Activated CD4-positive, CD25-positive, alpha-beta regulatory T cell treated with anti-CD3 and anti-CD28 coated beads, Interleukin-2, amount 50 U/mL, for 72 hours (primary cell): Measurements from ENCODE around the gene ZNF784.
A peak's percentile ranks its signal among the peaks of the same experiment; 100 is the strongest.

Source experiments
- DNase-seq: peaks from one replicate; pipeline ENCODE4 v3.0.0; 2021

The ZNF784 gene

DNA sequence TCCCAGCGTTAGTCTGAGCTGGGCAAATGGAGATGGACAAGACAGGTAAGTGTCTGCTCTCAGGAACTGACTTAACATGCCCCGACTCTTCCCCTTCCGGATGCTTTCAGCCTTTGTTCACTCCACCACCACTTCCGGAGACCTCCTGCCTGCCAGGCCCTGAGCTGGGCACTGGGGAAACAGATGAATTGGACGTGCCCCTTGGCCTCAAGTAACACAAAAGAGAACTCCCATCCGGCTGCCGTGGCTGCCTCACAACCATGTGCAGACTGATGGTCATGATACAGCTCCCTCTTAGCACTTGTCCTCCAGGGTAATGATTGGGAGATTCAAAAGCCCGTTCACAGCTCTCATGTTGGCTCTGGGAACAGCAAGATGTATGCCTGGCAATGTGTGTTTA lies 6.9 kb downstream of the ZNF784 start:
- no peak for DNase-seq

DNA sequence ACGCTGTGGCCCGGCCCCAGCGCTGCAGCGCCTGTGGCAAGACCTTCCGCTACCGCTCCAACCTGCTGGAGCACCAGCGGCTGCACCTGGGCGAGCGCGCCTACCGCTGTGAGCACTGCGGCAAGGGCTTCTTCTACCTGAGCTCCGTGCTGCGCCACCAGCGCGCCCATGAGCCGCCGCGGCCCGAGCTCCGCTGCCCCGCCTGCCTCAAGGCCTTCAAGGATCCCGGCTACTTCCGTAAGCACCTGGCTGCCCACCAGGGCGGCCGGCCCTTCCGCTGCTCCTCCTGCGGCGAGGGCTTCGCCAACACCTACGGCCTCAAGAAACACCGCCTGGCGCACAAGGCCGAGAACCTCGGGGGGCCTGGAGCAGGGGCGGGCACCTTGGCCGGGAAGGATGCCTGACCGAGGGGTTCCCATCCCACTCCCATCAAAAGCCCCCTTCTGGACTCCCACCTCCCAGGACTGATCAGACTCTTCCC lies 7.9 kb downstream of the ZNF784 start:
- no peak for DNase-seq

DNA sequence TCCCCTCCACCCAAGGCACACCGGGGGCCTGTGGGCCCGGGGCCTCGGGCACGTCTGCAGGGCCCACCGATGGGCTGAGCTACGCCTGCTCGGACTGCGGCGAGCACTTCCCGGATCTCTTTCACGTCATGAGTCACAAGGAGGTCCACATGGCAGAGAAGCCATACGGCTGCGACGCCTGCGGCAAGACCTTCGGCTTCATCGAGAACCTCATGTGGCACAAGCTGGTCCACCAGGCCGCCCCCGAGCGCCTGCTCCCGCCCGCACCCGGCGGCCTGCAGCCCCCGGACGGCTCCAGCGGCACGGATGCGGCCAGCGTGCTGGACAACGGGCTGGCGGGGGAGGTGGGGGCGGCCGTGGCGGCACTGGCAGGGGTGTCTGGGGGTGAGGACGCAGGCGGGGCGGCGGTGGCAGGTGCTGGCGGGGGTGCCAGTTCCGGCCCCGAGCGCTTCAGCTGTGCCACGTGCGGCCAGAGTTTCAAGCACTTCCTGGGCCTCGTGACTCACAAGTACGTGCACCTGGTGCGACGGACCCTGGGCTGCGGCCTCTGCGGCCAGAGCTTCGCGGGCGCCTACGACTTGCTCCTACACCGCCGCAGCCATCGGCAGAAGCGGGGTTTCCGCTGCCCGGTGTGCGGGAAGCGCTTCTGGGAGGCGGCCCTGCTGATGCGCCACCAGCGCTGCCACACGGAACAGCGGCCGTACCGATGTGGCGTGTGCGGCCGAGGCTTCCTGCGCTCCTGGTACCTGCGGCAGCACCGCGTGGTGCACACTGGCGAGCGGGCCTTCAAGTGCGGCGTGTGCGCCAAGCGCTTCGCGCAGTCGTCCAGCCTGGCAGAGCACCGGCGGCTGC lies 8.6 kb downstream of the ZNF784 start:
- DNase-seq, result no peak

DNA sequence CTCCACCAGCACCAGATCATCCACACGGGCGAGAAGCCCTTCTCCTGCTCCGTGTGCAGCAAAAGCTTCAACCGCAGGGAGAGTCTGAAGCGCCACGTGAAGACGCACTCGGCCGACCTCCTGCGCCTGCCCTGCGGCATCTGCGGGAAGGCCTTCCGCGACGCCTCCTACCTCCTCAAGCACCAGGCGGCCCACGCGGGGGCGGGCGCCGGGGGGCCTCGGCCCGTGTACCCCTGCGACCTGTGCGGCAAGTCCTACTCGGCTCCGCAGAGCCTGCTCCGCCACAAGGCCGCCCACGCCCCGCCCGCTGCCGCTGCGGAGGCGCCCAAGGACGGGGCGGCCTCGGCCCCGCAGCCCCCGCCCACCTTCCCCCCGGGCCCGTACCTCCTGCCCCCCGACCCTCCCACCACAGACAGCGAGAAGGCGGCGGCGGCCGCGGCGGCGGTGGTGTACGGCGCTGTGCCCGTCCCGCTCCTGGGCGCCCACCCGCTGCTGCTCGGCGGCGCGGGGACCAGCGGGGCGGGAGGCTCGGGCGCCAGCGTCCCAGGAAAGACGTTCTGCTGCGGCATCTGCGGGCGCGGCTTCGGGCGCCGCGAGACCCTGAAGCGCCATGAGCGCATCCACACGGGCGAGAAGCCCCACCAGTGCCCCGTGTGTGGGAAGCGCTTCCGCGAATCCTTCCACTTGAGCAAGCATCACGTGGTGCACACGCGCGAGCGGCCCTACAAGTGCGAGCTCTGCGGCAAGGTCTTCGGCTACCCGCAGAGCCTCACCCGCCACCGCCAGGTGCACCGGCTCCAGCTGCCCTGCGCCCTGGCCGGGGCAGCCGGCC lies 9.4 kb downstream of the ZNF784 start:
- DNase-seq, result no peak

DNA sequence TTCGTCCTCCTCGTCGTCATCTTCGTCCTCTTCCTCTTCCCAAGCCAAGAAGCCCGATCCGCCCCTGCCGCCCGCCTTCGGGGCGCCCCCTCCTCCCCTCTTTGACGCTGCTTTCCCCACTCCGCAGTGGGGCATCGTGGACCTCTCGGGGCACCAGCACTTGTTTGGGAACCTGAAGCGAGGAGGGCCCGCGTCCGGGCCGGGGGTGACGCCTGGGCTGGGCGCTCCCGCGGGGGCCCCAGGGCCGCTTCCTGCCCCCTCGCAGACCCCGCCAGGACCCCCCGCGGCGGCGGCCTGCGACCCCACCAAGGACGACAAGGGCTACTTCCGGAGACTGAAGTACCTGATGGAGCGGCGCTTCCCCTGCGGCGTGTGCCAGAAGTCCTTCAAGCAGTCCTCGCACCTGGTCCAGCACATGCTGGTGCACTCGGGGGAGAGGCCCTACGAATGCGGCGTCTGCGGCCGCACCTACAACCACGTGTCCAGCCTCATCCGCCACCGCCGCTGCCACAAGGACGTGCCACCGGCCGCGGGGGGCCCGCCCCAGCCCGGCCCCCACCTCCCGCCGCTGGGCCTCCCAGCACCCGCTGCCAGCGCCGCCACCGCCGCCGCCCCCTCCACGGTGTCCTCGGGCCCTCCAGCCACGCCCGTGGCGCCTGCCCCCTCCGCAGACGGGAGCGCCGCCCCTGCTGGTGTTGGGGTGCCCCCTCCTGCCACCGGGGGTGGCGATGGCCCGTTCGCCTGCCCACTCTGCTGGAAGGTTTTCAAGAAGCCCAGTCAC lies 10.2 kb downstream of the ZNF784 start:
- no peak for DNase-seq

DNA sequence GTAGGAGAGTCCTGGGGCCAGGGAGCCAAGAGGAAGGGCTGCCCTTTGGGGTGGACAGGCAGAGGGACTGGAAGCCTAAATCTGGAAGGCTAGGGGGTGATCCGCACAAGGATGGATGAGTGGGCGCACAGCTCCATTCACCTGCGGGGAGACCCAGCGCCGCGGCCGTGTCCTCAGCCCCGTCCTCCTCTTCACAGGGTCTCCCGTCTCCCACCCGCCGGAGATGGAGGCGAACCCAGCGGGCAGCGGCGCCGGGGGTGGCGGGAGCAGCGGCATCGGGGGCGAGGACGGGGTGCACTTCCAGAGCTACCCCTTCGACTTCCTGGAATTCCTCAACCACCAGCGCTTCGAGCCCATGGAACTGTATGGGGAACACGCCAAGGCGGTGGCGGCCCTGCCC lies 11.0 kb downstream of the ZNF784 start:
- DNase-seq, result no peak

DNA sequence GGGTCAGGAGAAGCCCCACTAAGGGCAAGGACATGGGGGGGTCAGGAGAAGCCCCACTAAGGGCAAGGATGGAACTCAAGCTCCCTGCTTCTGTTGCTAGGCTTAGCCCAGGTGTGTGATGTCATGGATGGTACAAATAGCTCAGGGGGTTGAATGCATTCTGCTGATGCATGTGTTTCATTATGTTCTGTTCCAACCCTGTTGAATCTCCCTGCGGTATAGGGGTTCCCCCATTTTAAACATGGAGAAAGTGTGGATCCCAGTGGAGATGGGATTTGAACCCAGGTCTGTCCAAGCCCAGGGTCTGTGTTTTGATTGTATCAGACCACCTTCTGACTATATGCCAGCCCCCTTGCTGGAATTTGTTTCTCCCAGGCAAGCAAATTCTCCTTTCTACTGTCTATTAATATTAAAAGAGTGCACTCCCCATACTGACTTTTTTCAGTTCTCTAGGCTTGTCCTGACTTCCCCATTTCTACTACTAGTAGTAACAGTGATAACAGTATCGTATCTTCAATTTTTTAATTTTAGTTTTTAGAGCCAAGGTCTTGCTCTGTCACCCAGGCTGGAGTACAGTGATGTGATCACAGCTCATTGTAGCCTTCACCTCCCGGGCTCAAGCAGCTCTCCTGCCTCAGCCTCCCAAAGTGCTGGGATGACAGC lies 12.3 kb downstream of the ZNF784 start:
- no peak for DNase-seq

DNA sequence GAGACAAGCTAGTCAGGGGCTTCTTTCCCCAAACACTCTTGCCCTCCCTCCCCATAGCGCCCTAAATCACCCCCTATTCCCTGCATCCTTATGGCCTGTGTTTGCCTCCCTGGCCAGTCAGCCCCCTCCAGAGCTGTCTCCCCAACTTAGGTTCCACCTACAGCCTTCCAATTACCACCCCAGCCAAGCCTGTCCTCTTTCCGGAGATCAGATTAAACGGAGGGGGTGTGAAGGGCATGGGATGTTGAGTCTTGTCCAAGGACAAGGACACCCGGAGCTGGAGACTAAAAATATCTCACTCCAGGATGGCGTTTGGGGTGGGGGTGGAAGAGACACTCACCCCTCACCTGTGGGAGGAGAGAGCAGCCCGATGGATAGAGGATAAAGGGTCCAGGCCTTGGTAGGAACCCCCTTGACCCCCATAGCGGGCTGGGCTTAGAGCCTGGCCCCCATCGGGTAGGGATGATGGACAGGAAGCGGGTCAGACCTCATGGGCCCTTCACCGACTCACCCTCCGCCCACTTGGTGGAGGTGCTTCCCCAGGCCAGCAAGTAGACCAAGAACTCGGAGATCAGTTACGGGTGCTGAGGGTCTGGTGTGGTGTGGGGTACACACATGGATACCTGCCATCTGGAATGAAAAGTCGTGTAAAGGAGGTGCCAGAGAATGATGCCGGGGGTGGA lies 12.9 kb downstream of the ZNF784 start:
- no peak for DNase-seq

DNA sequence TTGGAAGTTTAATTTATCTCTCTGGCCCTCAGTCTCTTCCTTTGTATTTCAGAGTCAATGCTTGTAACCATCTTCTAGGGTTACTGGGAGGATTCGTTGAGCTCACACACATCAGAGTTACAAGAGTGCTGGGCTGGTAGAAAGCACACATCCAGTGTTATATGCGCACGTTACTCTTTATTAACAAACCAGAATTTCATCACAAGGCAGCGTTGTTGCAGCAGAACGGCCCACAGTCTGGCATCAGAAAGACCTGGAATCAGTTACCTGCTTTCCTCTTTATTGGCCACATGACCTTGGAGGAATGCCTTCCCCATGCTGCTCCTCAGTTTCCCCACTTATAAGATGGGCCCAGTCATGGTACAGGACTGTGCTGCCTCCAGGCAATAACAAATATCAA lies 15.0 kb downstream of the ZNF784 start:
- no peak for DNase-seq

DNA sequence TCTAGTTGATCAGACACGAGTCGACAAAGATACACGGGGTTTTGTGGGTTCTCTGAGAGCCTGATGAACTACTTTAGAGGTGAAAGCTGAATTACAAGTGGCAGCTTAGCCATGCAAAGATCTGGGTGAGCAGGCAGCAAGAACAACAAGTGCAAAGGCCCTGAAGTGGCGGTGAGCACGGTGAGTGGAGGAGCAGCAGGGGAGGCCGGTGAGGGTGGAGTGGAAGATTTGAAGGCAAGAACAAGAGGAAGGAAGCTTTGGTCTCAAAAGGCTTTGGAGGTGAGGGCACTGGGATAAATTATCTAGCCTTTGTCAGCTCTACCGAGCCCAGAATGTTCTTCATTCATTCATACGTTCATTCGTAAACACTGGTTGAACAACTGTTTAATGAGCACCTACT lies 17.5 kb downstream of the ZNF784 start:
- DNase-seq, result no peak

DNA sequence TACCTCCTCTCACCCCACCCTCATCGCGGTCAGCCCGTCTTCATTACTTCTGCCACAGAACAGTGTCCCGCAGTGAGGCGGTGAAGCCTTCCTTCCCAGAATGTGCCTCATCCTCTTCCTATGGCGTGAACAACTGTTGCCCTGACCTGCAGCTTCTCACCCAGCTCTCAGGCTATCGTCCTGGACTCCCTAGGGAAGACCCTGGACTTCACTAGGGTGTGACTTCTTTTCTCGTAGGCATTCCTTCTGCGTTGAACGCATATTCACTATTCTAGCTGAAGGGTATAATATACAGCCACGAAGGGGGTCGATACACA lies 17.9 kb downstream of the ZNF784 start:
- no peak for DNase-seq

DNA sequence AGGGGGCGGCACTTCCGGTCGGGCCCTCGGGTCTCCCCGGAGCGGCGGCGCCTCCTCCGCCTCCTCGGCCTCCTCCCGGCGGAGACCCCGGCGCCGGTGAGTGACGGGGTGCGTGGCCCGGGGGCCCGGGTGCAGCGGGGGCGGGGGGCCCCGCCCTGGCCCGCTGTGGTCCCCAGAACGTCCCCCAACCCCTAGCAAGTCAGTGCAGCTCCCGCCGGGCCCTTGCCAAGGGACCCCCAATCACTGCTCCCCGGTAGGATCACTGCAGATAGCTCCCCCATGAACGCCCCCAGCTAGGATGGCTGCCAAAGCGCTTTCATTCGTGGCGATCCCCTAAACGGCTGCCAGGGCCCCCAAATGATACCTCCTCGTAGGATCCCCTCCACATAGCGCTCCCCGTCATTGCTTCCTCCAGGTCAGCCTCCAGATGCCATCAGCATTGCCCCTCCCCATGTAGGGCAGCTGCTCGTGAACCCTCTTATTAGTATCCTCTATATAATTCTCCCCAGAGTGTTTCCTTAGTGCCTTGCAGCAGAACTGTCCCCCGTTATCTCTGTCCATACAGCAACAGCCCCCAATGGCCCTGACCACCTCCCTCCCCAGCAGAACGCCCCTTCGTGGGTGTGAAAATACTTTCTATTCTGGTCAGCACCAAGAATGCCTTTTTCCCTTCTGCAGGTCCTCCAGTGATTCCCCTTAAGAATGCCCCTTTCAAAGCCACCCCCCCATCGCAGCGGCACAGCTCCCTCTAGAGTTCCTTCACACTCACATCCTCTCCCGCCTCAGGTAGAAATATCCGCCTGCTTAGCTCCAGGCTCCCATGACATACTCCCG lies 18.5 kb downstream of the ZNF784 start, which contains the start of gene ZNF865:
ZNF865 (plus strand) TSS at position 11 of the 834 bp plus-strand sequence. CDS start 7,972 bp downstream, outside the sequence.
- DNase-seq, result peak; percentile 56

DNA sequence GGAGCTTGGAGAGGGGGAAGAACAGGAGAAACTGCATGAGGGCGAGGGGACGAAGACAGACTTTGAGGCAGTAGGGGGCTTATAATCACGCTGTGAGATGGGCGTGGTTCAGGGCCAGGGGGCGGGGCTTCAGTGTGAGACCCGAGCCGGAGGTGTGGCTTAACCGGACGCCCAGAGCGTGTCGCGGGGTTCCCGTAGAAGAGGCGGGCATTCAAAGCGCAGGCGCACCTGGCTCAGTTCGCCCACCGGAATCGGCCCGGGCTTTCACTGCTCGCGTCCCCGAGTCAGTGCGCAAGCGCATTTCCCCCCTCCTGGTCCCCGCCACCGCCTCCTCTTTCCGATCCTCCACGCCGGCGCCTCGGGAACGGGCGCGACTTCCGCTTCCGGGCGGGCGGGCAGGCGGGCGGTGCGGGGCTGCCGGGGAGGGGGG lies 19.1 kb downstream of the ZNF784 start:
- DNase-seq, result peak; percentile 97

DNA sequence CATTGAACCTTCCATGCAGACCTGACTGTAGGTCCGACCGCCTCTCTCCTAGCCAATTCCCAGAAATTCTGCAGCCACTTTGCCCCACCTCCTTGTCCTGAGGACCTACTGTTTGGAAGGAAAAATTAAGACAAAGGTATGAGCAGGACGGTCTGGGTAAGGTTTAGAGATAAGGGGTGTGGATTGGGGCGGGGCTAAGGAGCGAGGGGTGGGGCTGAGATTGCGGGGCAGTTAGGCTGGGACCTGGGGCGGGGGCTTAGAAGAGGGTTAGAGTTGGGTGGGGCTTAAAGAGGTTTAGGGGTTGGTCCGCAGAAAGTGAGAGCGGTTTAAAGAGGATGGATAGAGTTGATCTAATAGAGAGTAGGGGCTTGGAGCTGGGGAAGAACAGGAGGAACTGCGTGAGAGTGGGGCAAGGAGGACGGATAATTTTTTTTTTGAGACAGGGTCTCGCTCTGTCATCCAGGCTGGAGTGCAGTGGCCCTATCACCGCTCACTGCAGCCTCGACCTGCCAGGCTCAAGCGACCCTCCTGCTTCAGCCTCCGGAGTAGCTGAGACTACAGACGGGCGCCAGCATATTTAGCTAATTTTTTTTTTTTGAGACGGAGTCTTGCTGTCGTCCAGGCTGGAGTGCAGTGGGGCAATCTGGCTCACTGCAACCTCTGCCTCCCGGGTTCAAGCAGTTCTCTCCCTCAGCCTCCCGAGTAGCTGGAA lies 20.6 kb downstream of the ZNF784 start:
- no peak for DNase-seq

DNA sequence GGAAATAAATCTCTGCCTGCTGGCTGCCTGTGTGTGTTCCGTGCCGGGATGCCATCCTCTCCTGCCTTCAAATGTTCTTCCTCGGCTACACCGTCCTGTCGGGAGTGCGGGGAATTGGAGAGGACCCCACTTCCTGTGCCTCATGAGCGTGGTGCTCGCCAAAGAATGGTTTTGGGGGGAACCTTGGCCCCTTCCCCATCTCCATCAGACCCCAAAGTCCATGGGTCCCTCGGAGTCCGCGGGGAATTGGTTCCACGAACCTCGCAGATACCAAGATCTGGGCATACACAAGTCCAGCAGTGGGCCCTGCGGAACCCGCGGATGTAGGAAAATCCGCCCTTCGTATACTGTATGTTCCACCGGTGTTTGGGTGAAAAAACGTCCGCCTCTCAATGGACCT lies 21.3 kb downstream of the ZNF784 start:
- DNase-seq, result no peak

DNA sequence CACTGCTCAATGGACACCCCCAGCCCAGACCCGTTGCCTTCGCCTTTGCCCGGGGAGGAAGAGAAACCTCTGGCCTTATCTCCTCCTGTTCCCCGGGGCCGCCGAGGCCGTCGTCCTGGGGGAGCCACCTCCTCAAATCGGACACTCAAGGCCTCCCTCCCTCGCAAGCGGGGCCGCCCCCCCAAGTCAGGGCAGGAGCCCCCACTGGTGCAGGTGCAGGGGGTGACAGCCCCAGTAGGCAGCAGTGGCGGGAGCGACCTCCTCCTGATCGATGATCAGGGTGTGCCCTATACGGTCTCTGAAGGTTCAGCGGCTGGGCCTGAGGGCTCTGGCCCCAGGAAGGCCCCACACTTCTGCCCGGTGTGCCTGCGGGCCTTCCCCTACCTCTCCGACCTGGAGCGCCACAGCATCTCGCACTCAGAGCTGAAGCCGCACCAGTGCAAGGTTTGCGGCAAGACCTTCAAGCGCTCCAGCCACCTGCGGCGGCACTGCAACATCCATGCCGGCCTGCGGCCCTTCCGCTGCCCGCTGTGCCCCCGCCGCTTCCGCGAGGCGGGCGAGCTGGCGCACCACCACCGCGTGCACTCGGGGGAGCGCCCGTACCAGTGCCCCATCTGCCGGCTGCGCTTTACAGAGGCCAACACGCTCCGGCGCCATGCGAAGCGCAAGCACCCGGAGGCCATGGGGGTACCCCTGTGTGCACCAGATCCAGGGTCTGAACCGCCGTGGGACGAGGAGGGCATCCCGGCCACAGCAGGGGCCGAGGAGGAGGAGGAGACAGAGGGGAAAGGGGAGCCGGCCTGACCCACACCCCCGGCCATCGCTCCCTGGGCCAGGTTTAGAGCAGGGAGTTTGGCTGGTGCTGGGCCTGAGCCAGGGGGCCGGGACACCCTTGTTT lies 22.0 kb downstream of the ZNF784 start:
- DNase-seq, result no peak

DNA sequence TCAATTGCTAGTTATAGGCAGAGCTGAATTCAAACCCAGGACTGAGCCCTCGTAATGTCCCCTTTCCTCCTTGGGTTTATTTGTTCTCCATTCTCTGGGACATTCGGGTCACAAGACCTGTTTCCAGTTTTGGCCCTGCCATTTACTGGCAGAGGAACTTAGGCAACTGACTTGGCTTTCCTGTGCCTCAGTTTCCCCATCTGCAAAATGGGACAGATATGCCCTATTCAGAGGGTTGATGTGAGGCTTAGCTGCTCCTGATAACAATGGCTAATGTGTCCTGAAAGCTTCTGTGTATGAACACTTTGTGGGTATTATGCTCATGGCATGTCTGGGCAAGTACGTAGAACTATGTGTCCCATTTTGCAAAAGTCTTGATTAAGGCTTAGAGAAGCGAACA lies 23.3 kb downstream of the ZNF784 start:
- DNase-seq, result no peak

DNA sequence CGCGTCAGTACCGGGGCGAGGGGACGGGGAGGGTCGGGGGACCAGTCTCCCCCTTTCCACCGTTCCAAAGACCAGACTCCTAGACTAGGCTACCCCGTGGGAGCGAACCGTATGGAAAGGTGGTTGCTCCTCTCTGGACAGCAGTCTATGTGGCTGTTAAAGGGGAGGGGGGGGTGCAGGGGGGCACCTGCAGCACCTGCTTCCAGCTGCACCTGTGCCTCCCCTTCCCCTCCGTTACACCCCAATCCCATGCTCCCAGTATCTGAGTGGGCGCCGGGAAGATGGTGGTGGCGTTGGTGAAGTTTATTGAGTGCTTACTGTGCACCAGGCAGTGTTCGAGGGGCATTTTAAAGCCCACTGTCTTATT lies 23.7 kb downstream of the ZNF784 start:
- DNase-seq, result no peak
